Glutamatergic neuron (in vitro differentiated cells): ENCODE results near the gene GRAMD1B. TPM values are rescaled to one million over a fixed set of nuclear protein-coding genes. Genes with fewer than 3 reads are reported as not detected.

Source experiments
- DNase-seq: peaks from one replicate; pipeline ENCODE4 v3.0.0; 2022
- H3K27ac Mint-ChIP-seq: one replicate; pipeline ENCODE4 v1.8.0; 2020; ENCODE audit warnings: mild to moderate bottlenecking, mixed read lengths, inconsistent platforms; ENCODE audit not compliant: unreplicated experiment
- H3K27me3 Mint-ChIP-seq: one replicate; pipeline ENCODE4 v1.8.0; 2020; ENCODE audit warnings: mild to moderate bottlenecking, moderate library complexity, mixed read lengths, inconsistent platforms; ENCODE audit not compliant: unreplicated experiment
- H3K36me3 Mint-ChIP-seq: one replicate; pipeline ENCODE4 v1.8.0; 2020; ENCODE audit warnings: mild to moderate bottlenecking, mixed read lengths, inconsistent platforms; ENCODE audit not compliant: unreplicated experiment
- H3K4me1 Mint-ChIP-seq: one replicate; pipeline ENCODE4 v1.8.0; 2020; ENCODE audit warnings: mild to moderate bottlenecking, low read depth, mixed read lengths, inconsistent platforms; ENCODE audit not compliant: unreplicated experiment
- H3K4me3 Mint-ChIP-seq: one replicate; pipeline ENCODE4 v1.8.0; 2020; ENCODE audit warnings: mild to moderate bottlenecking, mixed read lengths, inconsistent platforms; ENCODE audit not compliant: unreplicated experiment
- H3K9me3 Mint-ChIP-seq: one replicate; pipeline ENCODE4 v1.8.0; 2020; ENCODE audit warnings: mild to moderate bottlenecking, moderate library complexity, mixed read lengths, inconsistent platforms; ENCODE audit not compliant: unreplicated experiment
- total RNA-seq: library from RNA; stranded (reverse); fragmentation: NEBNext Ultra II Directional; extraction: Animal tissue kit (Norgen Biotek cat#: 25700); gene quantifications from one replicate; pipeline ENCODE4 v1.2.1, GENCODE V29; 2021; ENCODE audit not compliant: unreplicated experiment
- TF ChIP-seq, protein P1 (sequence below): fragments of 200-600 bp; sonication (generic); IDR thresholded peaks from one replicate; pipeline ENCODE4 v1.5.0; 2021; ENCODE audit not compliant: partially characterized antibody, unreplicated experiment

The GRAMD1B gene
- total RNA-seq, 1 donor from 2014 or later = 12.2 TPM

DNA sequence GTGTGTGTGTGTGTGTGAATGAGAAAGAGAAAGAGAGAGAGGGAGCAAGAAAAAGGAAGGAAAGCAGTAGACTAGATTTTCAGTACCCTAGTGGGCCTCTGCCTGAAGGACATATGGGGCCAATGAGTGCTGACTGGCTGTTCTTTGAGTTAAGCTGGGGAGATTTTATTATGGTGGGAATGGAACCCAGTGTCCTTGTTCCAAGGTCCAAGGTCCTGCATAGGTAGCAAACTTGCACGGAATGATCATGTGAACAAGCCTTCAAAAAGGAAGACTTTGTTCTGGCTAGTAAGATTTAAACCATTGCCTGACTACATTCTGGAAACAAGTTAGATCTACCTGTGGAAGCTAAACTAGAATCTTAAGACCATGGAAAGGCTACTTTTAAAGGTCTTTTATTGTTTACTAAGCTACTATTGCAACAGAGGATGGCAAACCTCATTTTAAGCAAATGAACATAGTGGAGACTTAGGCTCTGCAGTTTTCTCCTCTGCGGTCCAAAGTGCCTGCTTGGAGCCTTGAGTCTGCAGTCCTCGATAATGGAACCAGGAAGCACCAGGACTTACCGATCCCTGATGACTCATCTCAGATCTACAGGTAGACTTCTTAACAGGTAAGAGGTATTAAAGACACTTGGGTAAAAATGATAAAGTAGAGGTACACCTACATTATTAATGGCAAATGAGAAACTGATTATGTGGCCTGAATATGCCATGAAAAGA is 10.2 kb upstream of the GRAMD1B start:
- TF ChIP-seq, protein P1, sequence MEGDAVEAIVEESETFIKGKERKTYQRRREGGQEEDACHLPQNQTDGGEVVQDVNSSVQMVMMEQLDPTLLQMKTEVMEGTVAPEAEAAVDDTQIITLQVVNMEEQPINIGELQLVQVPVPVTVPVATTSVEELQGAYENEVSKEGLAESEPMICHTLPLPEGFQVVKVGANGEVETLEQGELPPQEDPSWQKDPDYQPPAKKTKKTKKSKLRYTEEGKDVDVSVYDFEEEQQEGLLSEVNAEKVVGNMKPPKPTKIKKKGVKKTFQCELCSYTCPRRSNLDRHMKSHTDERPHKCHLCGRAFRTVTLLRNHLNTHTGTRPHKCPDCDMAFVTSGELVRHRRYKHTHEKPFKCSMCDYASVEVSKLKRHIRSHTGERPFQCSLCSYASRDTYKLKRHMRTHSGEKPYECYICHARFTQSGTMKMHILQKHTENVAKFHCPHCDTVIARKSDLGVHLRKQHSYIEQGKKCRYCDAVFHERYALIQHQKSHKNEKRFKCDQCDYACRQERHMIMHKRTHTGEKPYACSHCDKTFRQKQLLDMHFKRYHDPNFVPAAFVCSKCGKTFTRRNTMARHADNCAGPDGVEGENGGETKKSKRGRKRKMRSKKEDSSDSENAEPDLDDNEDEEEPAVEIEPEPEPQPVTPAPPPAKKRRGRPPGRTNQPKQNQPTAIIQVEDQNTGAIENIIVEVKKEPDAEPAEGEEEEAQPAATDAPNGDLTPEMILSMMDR = no peak
- no peaks in the 10 kb centered on the region for H3K9me3 Mint-ChIP-seq
- no peaks in the 10 kb centered on the region for H3K36me3 Mint-ChIP-seq
- no peak overlapping the region for H3K4me3 Mint-ChIP-seq
- peaks cover 2% of the 10 kb centered on the region for H3K4me1 Mint-ChIP-seq
- DNase-seq = no peak
- H3K27ac Mint-ChIP-seq = no peak overlapping the region
- H3K27me3 Mint-ChIP-seq = no peaks in the 10 kb centered on the region

DNA sequence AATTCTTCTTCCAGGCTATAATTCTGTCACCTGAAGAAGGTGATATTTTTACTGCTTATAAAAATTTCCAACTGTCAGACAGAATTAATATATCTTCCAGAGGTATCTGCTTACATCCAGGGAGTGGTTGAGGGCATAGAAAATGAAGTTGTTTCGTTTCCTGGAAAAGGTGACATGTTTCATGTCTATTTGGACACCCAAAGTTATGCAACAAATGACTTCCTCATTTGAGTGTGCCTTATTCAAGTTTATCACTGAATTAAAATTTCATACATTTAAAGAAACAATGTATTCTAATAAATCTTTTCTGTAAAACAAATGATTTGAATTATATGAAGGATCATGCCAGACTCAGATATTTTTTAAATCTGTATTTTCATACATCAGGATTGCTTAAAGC is 8.5 kb upstream of the GRAMD1B start:
- Mint-ChIP-seq H3K4me1 (peaks cover 2% of the 10 kb centered on the region), H3K27ac (no peak overlapping the region), H3K36me3 (no peaks in the 10 kb centered on the region), H3K4me3 (no peak overlapping the region), H3K9me3 (no peaks in the 10 kb centered on the region), H3K27me3 (no peaks in the 10 kb centered on the region)
- TF ChIP-seq, protein P1 = no peak
- no peak for DNase-seq

DNA sequence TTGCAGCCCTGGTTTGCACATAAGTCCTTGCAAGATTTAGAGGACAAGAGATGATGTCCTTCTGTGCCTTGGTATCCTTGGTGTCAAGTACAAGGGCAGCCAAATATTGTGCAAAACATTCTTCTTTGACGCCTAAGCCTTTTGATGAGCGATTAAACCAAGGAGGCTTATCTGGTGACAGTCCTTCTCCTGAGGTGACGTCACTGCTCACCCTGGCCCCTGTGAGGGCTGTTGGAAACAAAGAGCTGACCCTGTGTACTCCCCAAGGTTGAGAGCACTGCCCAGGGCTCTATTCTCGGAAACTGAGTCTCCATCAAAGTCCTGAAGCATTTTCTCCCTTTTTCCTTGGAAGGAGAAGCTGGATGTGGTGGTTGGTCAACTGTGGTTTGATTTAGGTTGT is 4.7 kb upstream of the GRAMD1B start:
- H3K4me1 Mint-ChIP-seq = peaks cover 4% of the 10 kb centered on the region
- no peak overlapping the region for H3K4me3 Mint-ChIP-seq
- no peaks in the 10 kb centered on the region for H3K36me3 Mint-ChIP-seq
- no peaks in the 10 kb centered on the region for H3K9me3 Mint-ChIP-seq
- H3K27ac Mint-ChIP-seq = no peak overlapping the region
- TF ChIP-seq, protein P1 = no peak
- no peak for DNase-seq
- peaks cover 8% of the 10 kb centered on the region for H3K27me3 Mint-ChIP-seq

GRCh38 chr11:123426789-123427188 is 3.3 kb upstream of the GRAMD1B start:
- no peak overlapping the region for H3K27ac Mint-ChIP-seq

DNA sequence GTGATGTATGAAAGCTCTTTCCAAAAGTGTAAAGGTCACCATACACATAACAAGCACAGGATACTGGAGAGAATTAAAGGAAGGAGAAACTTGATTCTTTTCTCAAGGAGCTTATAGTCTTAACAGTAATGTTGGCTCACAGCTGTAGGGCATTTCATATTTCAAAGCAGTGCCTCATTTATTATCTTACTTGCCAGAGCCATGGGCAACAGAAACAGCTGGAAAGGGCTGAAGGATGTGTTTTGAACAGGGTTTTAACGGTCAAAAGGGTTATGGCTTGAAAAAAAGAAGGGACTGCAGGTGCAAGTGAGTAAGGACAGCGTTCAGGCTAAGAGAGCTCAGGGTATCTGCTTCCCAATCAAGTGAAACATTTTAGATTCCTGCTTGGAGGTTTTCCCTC is 2.7 kb upstream of the GRAMD1B start:
- H3K9me3 Mint-ChIP-seq = peaks cover 1% of the 10 kb centered on the region
- no peaks in the 10 kb centered on the region for H3K36me3 Mint-ChIP-seq
- no peak overlapping the region for H3K27ac Mint-ChIP-seq
- peaks cover 10% of the 10 kb centered on the region for H3K27me3 Mint-ChIP-seq
- TF ChIP-seq, protein P1 = no peak
- no peak for DNase-seq
- no peak overlapping the region for H3K4me3 Mint-ChIP-seq
- H3K4me1 Mint-ChIP-seq = peaks cover 4% of the 10 kb centered on the region

More at GRCh38 chr11:123426789-123427188, 3.3 kb upstream of the GRAMD1B start:
- Mint-ChIP-seq H3K4me1 (peaks cover 4% of the 10 kb centered on the region), H3K36me3 (no peaks in the 10 kb centered on the region), H3K4me3 (no peak overlapping the region), H3K9me3 (no peaks in the 10 kb centered on the region), H3K27me3 (peaks cover 8% of the 10 kb centered on the region)
- TF ChIP-seq, protein P1 = no peak
- no peak for DNase-seq
